Measurements from ENCODE around the gene ZZZ3.

Gene ZZZ3

DNA sequence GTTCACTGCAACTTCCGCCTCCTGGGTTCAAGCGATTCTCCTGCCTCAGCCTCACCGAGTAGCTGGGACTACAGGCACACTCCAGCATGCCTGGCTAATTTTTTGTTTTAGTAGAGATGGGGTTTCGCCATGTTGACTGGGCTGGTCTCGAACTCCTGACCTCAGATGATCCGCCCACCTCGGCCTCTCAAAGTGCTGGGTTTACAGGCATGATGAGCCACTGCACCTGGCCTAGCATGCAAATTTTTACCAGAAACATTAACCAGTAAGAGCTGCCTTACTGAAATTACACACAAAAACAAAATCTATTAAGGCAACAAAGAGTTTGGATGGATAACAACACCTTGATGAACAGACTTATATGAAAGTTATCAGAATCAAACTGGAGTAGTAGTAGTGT is 12.1 kb downstream of the ZZZ3 start:
- no peak overlapping the region for H3K27ac ChIP-seq
- TF ChIP-seq, protein P1, sequence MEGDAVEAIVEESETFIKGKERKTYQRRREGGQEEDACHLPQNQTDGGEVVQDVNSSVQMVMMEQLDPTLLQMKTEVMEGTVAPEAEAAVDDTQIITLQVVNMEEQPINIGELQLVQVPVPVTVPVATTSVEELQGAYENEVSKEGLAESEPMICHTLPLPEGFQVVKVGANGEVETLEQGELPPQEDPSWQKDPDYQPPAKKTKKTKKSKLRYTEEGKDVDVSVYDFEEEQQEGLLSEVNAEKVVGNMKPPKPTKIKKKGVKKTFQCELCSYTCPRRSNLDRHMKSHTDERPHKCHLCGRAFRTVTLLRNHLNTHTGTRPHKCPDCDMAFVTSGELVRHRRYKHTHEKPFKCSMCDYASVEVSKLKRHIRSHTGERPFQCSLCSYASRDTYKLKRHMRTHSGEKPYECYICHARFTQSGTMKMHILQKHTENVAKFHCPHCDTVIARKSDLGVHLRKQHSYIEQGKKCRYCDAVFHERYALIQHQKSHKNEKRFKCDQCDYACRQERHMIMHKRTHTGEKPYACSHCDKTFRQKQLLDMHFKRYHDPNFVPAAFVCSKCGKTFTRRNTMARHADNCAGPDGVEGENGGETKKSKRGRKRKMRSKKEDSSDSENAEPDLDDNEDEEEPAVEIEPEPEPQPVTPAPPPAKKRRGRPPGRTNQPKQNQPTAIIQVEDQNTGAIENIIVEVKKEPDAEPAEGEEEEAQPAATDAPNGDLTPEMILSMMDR (IDR thresholded peaks at IDR 0.05), result no peak
- no peak for TF ChIP-seq ZFX (IDR thresholded peaks at IDR 0.05; ENCODE audit: borderline replicate concordance)

DNA sequence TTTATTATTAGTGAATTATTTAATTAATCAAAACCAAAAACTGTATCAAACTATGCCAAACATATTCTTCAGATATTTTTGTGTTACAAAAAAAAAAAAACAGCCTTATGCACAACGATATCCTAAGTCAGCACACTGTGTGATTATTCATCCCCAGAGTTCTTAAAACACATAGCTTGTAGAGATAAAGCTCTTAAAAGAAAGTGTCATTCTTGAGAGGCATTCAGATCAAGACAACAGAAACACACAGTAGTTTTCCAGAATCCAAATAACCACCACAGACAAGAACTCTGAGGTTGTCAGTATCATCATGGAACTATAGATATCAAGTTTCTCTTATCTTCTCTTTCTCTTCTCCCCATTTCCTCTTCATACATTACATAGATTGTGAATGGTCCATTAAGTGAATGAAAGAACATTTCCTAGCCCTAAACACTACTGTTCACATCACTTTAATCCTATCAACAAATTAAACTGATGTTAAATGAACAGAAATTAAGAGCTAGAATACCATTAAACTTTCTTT is 13.5 kb downstream of the ZZZ3 start:
- no peak overlapping the region for H3K27ac ChIP-seq
- no peak for TF ChIP-seq ZFX (IDR thresholded peaks at IDR 0.05; ENCODE audit: borderline replicate concordance)
- TF ChIP-seq, protein P1 (IDR thresholded peaks at IDR 0.05), result no peak

DNA sequence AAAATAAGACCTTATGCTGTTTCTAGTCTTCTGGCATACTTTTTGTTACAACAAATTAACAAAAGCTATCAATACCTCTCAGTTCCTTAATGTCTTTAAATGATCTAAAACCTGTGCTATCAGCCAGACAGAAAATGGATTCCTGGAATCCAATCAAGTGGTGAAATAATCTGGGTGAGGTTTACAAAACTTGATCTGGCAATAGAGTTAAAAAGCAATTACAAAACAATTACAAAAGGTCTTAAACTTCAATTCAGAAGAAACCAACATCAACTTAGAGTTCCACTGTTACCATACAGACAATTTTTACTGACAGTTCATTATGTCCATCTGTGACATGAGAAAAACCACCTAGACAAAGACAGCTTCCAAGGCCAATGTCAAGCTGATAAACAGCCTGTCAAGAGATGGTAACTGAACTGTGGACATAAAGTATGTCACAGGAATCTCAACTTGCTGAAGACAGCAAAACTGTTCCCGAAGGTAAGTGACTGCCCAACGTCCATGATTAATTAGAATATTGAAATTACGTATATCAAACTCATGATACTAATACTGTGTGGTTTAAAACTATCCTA is 17.4 kb downstream of the ZZZ3 start:
- H3K27ac ChIP-seq, result no peak overlapping the region
- TF ChIP-seq ZFX (IDR thresholded peaks at IDR 0.05; ENCODE audit: borderline replicate concordance), result no peak
- TF ChIP-seq, protein P1 (IDR thresholded peaks at IDR 0.05), result no peak

DNA sequence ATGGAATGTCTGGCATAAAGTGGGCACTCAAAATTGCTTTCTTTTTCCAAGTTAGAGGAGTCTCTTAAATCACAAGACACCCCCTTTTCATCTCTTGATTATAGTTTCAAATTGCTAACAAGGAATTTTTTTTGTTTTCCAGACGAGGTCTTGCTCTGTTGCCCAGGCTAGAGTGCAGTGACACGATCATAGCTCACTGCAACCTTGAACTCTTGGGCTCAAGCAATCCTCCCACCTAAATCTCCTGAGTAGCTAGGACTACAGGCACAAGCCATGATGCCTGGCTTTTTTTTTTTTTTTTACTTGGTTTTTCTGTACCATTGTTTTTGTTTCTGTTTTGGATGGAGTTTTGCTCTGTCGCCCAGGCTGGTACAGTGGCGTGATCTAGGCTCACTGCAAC is 20.8 kb downstream of the ZZZ3 start:
- no peak overlapping the region for H3K27ac ChIP-seq
- TF ChIP-seq ZFX (IDR thresholded peaks at IDR 0.05; ENCODE audit: borderline replicate concordance), result no peak
- TF ChIP-seq, protein P1 (IDR thresholded peaks at IDR 0.05), result no peak

DNA sequence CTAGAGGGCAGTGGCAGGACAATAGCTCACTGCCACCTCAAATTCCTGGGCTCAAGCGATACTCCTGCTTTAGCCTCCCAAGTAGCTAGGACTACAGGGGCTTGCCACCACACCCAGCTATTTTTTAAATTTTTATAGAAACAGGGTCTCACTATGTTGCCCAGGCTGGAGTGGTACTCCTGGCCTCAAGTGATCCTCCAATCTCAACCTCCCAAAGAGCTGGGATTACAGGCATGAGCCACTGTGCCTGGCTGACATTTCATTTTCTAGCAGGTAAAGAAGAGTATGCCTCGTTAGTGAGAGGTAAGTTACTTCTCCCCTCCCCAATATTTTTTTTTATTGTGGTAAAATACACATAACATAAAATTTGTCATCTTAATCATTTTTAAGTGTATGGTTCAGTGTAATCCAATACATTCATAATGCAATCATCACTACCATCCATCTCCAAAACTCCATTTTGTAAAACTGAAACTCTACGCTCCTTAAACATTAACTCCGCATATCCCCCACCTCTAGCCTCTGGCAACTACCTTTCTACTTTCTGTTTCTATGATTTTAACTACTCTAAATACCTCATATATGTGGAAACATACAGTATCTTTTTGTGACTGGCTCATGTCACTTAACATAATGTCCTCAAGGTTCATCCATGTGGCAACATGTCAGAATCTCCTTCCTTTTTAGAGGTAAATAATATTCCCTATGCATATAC is 22.4 kb downstream of the ZZZ3 start:
- H3K27ac ChIP-seq, result no peak overlapping the region
- no peak for TF ChIP-seq ZFX (IDR thresholded peaks at IDR 0.05; ENCODE audit: borderline replicate concordance)
- TF ChIP-seq, protein P1 (IDR thresholded peaks at IDR 0.05), result no peak

DNA sequence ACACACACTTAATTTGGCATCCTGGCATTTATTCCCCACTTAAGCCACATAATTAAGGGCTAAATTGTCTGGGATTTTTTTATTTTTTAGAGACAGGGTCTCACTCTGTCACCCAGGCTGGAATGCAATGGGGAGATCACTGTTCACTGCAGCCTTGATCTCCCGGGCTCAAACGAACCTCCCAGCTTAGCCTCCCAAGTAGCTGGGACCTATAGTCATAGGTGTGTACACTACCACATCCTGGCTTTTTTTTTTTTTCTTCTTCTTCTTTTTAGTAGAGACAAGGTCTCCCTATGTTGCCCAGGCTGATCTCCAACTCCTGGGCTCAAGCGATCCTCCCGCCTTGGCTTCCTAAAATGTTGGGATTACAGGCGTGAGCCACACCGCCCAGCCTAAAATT is 24.2 kb downstream of the ZZZ3 start:
- H3K27ac ChIP-seq, result no peak overlapping the region
- TF ChIP-seq, protein P1 (IDR thresholded peaks at IDR 0.05), result no peak
- no peak for TF ChIP-seq ZFX (IDR thresholded peaks at IDR 0.05; ENCODE audit: borderline replicate concordance)

DNA sequence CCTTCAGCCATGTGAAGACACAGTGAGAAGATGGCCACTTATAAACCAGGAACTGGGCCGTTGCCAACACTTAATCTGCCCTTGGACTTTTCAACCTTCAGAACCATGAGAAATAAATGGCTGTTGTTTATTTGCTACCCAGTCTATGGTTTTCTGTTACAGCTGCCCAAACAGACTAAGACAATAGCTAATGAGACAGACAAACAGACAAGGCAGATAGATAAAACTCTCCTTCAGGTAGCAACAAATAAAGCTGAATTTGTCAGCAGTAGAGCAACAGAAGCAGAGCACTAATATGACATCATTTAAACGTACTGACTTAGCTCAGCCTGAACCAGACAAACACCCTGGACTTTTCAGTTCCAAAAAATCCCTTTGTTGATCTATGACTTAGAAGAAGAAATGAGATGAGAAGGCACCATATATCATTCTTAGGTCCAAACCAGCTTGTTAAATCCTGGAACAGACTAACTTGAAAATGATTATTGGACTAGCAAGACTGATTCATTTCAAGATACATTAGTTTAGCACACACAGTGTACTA is 27.0 kb downstream of the ZZZ3 start:
- no peak for TF ChIP-seq ZFX (IDR thresholded peaks at IDR 0.05; ENCODE audit: borderline replicate concordance)
- TF ChIP-seq, protein P1 (IDR thresholded peaks at IDR 0.05), result no peak
- H3K27ac ChIP-seq, result peak overlapping the region; percentile 33

Measured in 22Rv1 (cell line).